HCT116 (cell line): ENCODE measurements around the gene MOCS2. TPM values are rescaled to one million over a fixed set of nuclear protein-coding genes. Genes with fewer than 3 reads are reported as not detected.

Experiments
- ATAC-seq: fragments of 200-7000 bp; cut with Tn5 transposase; 2 replicates; pipeline ENCODE4 v1.9.1; 2020; ENCODE audit warnings: mild to moderate bottlenecking, moderate library complexity
- BruUV-seq: library from RNA; stranded (reverse); fragments of 400-500 nt; replicated peaks from 2 replicates; lab custom pipeline; 2021; lab: Mats Ljungman, UMichigan
- CTCF ChIA-PET: fragments of 300-600 bp; sonication (Branson Sonifier 250); formaldehyde crosslinking; loops from one replicate; lab custom pipeline; 2021; ENCODE audit warnings: antibody characterized with exemption; lab: Charles Lee
- POLR2A ChIA-PET: fragments of 300-600, 350-600 bp; sonication (Branson Sonifier 250); formaldehyde crosslinking; loops from one replicate; lab custom pipeline; 2021; ENCODE audit warnings: antibody characterized with exemption; lab: Charles Lee
- RAD21 ChIA-PET, 2 experiments: fragments of 300-600 bp; sonication (Branson Sonifier 250); formaldehyde crosslinking; loops; one replicate each; lab custom pipeline; 2023; ENCODE audit warnings: low total read pairs in 2 of 2; ENCODE audit not compliant: uncharacterized antibody in 2 of 2, unreplicated experiment in 2 of 2, low non-redundant PET in 1 of 2; lab: Charles Lee
- DNase-seq: peaks from one replicate; pipeline ENCODE4 v3.0.0-alpha.2; 2010; ENCODE audit warnings: low read depth, low spot score
- H2AFZ ChIP-seq: fragments of 200-600 bp; shearing (Covaris generic), sonication (generic); 2 replicates; pipeline ENCODE4 v1.6.1; 2017; ENCODE audit warnings: low read depth, mixed run types, mixed read lengths, antibody characterized with exemption, low read length; ENCODE audit not compliant: poor library complexity, severe bottlenecking
- H3K27ac ChIP-seq: 2 replicates; pipeline ENCODE4 v1.5.1; 2012; ENCODE audit warnings: low read depth, low read length
- H3K27me3 ChIP-seq: fragments of 200-600 bp; sonication (generic); 2 replicates; pipeline ENCODE4 v1.6.1; 2016; ENCODE audit warnings: mixed run types, low read length, mixed read lengths; ENCODE audit not compliant: insufficient read depth
- H3K36me3 ChIP-seq, 2 experiments: fragments of 200-500 bp in 1 of 2; fragments of 200-600 bp in 1 of 2; sonication (Bioruptor generic) in 1 of 2; sonication (generic) in 1 of 2; 2 replicates each; pipeline versions ENCODE4 v1.5.1 to v1.6.1; 2014 to 2016; ENCODE audit warnings: low read length in 2 of 2, inconsistent platforms in 1 of 2, mixed read lengths in 1 of 2, mixed run types in 1 of 2; ENCODE audit not compliant: insufficient read depth in 2 of 2, control insufficient read depth in 1 of 2
- H3K4me1 ChIP-seq, 2 experiments: fragments of 200-600 bp in 1 of 2; sonication (generic) in 1 of 2; 2 replicates each; pipeline versions ENCODE4 v1.5.1 to v1.6.1; 2012 to 2017; ENCODE audit warnings: low read length in 2 of 2, inconsistent platforms in 1 of 2, mild to moderate bottlenecking in 1 of 2, mixed read lengths in 1 of 2, mixed run types in 1 of 2, moderate library complexity in 1 of 2; ENCODE audit not compliant: insufficient read depth in 2 of 2, control insufficient read depth in 1 of 2
- H3K4me2 ChIP-seq: fragments of 200-600 bp; sonication (generic); 2 replicates; pipeline ENCODE4 v1.6.1; 2017; ENCODE audit warnings: mixed run types, low read length, mixed read lengths
- H3K4me3 ChIP-seq, 2 experiments: fragments of 200-600 bp in 1 of 2; sonication (generic) in 1 of 2; replicated peaks in 1 of 2; 2 replicates each; pipeline ENCODE4 v1.5.1; 2011 to 2016; ENCODE audit warnings: low read length in 2 of 2, control low read depth in 1 of 2, low read depth in 1 of 2, mild to moderate bottlenecking in 1 of 2, mixed read lengths in 1 of 2, mixed run types in 1 of 2
- H3K79me2 ChIP-seq: fragments of 200-600 bp; sonication (generic); 2 replicates; pipeline ENCODE4 v1.6.1; 2017; ENCODE audit warnings: mild to moderate bottlenecking, mixed run types, low read length, moderate library complexity, mixed read lengths; ENCODE audit not compliant: insufficient read depth
- H3K9ac ChIP-seq: fragments of 200-600 bp; sonication (generic); 2 replicates; pipeline ENCODE4 v1.6.1; 2016; ENCODE audit warnings: low read length, mixed read lengths
- H3K9me2 ChIP-seq: fragments of 200-600 bp; sonication (generic), shearing (Covaris generic); 2 replicates; pipeline ENCODE4 v1.6.1; 2017; ENCODE audit warnings: mixed run types, mild to moderate bottlenecking, moderate library complexity; ENCODE audit not compliant: insufficient read depth
- H3K9me3 ChIP-seq, 2 experiments: fragments of 200-500 bp in 1 of 2; fragments of 200-600 bp in 1 of 2; sonication (Bioruptor generic) in 1 of 2; sonication (generic) in 1 of 2; 2 replicates each; pipeline ENCODE4 v1.6.1; 2014 to 2017; ENCODE audit warnings: low read length in 2 of 2, mixed read lengths in 2 of 2, inconsistent platforms in 1 of 2, low read depth in 1 of 2, mild to moderate bottlenecking in 1 of 2, mixed run types in 1 of 2, moderate library complexity in 1 of 2; ENCODE audit not compliant: control insufficient read depth in 1 of 2, insufficient read depth in 1 of 2
- H4K20me1 ChIP-seq: fragments of 200-600 bp; sonication (generic), shearing (Covaris generic); 2 replicates; pipeline ENCODE4 v1.6.1; 2017; ENCODE audit warnings: mixed run types, mild to moderate bottlenecking, moderate library complexity; ENCODE audit not compliant: insufficient read depth
- CTCF ChIP-seq, 3 experiments: fragments of 200-600 bp in 1 of 3; sonication (generic) in 1 of 3; IDR thresholded peaks in 2 of 3; conservative IDR thresholded peaks in 1 of 3; 2 replicates each; pipeline ENCODE4 v1.5.1; 2012 to 2017; ENCODE audit warnings: low read depth in 2 of 3, low read length in 2 of 3, antibody characterized with exemption in 1 of 3, borderline replicate concordance in 1 of 3, control low read depth in 1 of 3, mild to moderate bottlenecking in 1 of 3, mixed read lengths in 1 of 3, mixed run types in 1 of 3, moderate library complexity in 1 of 3; ENCODE audit not compliant: insufficient read depth in 1 of 3
- EGR1 ChIP-seq: IDR thresholded peaks from 2 replicates; pipeline ENCODE4 v1.6.1; 2012; ENCODE audit warnings: low read depth
- ELF1 ChIP-seq: IDR thresholded peaks from 2 replicates; pipeline ENCODE4 v1.6.1; 2012; ENCODE audit warnings: low read depth, borderline replicate concordance
- EZH2 ChIP-seq: fragments of 200-600 bp; sonication (generic); IDR thresholded peaks from 2 replicates; pipeline ENCODE4 v1.6.1; 2017; ENCODE audit warnings: antibody characterized with exemption, mixed run types
- FOSL1 ChIP-seq: IDR thresholded peaks from 2 replicates; pipeline ENCODE4 v1.6.1; 2012; ENCODE audit warnings: low read depth
- JUND ChIP-seq: IDR thresholded peaks from 2 replicates; pipeline ENCODE4 v1.6.1; 2012
- REST ChIP-seq: IDR thresholded peaks from 2 replicates; pipeline ENCODE4 v1.6.1; 2012; ENCODE audit warnings: low read depth
- SIN3A ChIP-seq: IDR thresholded peaks from 2 replicates; pipeline ENCODE4 v1.6.1; 2012; ENCODE audit warnings: low read depth
- YY1 ChIP-seq: IDR thresholded peaks from 2 replicates; pipeline ENCODE4 v1.6.1; 2011; ENCODE audit warnings: low read length, low read depth, moderate library complexity, mild to moderate bottlenecking; ENCODE audit not compliant: insufficient replicate concordance; ENCODE audit errors: extremely low read depth
- ZFX ChIP-seq: fragments of 450-650 bp; IDR thresholded peaks from 2 replicates; pipeline ENCODE4 v1.6.1; 2017
- intact Hi-C: fragments of 100-400 bp; cut with micrococcal nuclease; formaldehyde crosslinking; loops from 2 replicates; pipeline ENCODE4 v1.10.0; 2022
- total RNA-seq: library from RNA; stranded (reverse); gene quantifications from one replicate; pipeline ENCODE4 v1.2.1, GENCODE V29; 2021; ENCODE audit not compliant: unreplicated experiment

The MOCS2 gene
- total RNA-seq, 1 experiment from 2014 or later: 34.0 TPM

- H3K9ac ChIP-seq: peak overlapping the region; percentile 78
- intact Hi-C loops: no loop called here
Observed at GRCh38 chr5:53110156-53110555, 599 bp upstream of the MOCS2 start.

More at GRCh38 chr5:53110156-53110555, 599 bp upstream of the MOCS2 start:
- H3K36me3 ChIP-seq: peaks cover 2 to 5% of the 10 kb centered on the region in 2 experiments; a peak in 1 of 4 replicates
- peak overlapping the region; percentile 86 for H3K4me2 ChIP-seq
- no peaks in the 10 kb centered on the region for H3K27me3 ChIP-seq
- H3K9me2 ChIP-seq: no peaks in the 10 kb centered on the region
- ChIA-PET CTCF (interaction anchor here (0.7 to 1.2 kb wide), 5 partner anchors 9 to 195 kb away, joined by 4 to 6 read pairs (median 4); no protein-coding TSS in a partner anchor), RAD21 (interaction anchor here (1.1 to 1.2 kb wide), 2 partner anchors 162 kb away, joined by 3 to 4 read pairs; no protein-coding TSS in a partner anchor), POLR2A (interaction anchor here (0.9 to 1.2 kb wide), 3 partner anchors 10 to 195 kb away, joined by 3 to 5 read pairs (median 4); no protein-coding TSS in a partner anchor)
- H3K27ac ChIP-seq: peak overlapping the region; percentile 45
- TF ChIP-seq EZH2 (no peak), ELF1 (no peak), CTCF (IDR thresholded peaks at IDR 0.05 in 2 of 3, conservative IDR thresholded peaks at IDR 0.05 in 1 of 3; ENCODE audit: borderline replicate concordance in 1 of 3, insufficient read depth in 1 of 3, low read depth in 2 of 3, low read length in 2 of 3) (no peak), REST (no peak), SIN3A (no peak), ZFX (no peak), YY1 (no peak), FOSL1 (no peak), EGR1 (no peak), JUND (no peak)
- H3K79me2 ChIP-seq: peaks cover 11% of the 10 kb centered on the region
- no peak for DNase-seq
- H3K4me3 ChIP-seq: peak overlapping the region; percentile 83 to 93
- BruUV-seq: TSS peak; percentile 85
- peaks cover 3 to 17% of the 10 kb centered on the region in 2 experiments; a peak in 3 of 4 replicates for H3K4me1 ChIP-seq
- no peaks in the 10 kb centered on the region for H3K9me3 ChIP-seq
- peak; percentile 16; the same call in 1 of the 2 replicates for ATAC-seq
- H4K20me1 ChIP-seq: no peaks in the 10 kb centered on the region
- H2AFZ ChIP-seq: peak overlapping the region; percentile 88
